Measurements from ENCODE around the gene LYRM2.

The LYRM2 gene

GRCh38 chr6:89638320-89639195 is at the start of gene LYRM2:
Gene LYRM2, minus strand, starts transcription at chr6:89638747. Its CDS starts 31 bp downstream, at chr6:89638716.
- peak; percentile 86 for DNase-seq (ENCODE audit: low read depth)

- DNase-seq (ENCODE audit: low read depth), result no peak
These were observed 49.8 kb upstream of the LYRM2 start for GRCh38 chr6:89688328-89688727.

GRCh38 chr6:89685311-89685710 is 46.8 kb upstream of the LYRM2 start:
- no peak for DNase-seq (ENCODE audit: low read depth)

GRCh38 chr6:89682991-89683390 is 44.4 kb upstream of the LYRM2 start:
- DNase-seq (ENCODE audit: low read depth), result no peak

GRCh38 chr6:89681983-89682564 is 43.5 kb upstream of the LYRM2 start:
- no peak for DNase-seq (ENCODE audit: low read depth)

- no peak for DNase-seq (ENCODE audit: low read depth)
These were observed 42.0 kb upstream of the LYRM2 start for GRCh38 chr6:89680551-89680950.

- no peak for DNase-seq (ENCODE audit: low read depth)
These were observed 41.6 kb upstream of the LYRM2 start for GRCh38 chr6:89680150-89680549.

- DNase-seq (ENCODE audit: low read depth), result no peak
These were observed 40.9 kb upstream of the LYRM2 start for GRCh38 chr6:89679215-89680120.

- no peak for DNase-seq (ENCODE audit: low read depth)
These were observed 40.0 kb upstream of the LYRM2 start for GRCh38 chr6:89678531-89678930.

GRCh38 chr6:89675949-89676748 is 37.6 kb upstream of the LYRM2 start:
- peak; percentile 15 for DNase-seq (ENCODE audit: low read depth)

- no peak for DNase-seq (ENCODE audit: low read depth)
These were observed 32.5 kb upstream of the LYRM2 start for GRCh38 chr6:89670935-89671565.

GRCh38 chr6:89669002-89669401 is 30.5 kb upstream of the LYRM2 start:
- no peak for DNase-seq (ENCODE audit: low read depth)

- peak; percentile 8 for DNase-seq (ENCODE audit: low read depth)
These were observed 29.5 kb upstream of the LYRM2 start for GRCh38 chr6:89667872-89668556.

- DNase-seq (ENCODE audit: low read depth), result no peak
These were observed 24.2 kb upstream of the LYRM2 start for GRCh38 chr6:89662659-89663223.

- DNase-seq (ENCODE audit: low read depth), result no peak
These were observed 23.0 kb upstream of the LYRM2 start for GRCh38 chr6:89661559-89661958.

GRCh38 chr6:89660981-89661380 is 22.4 kb upstream of the LYRM2 start:
- no peak for DNase-seq (ENCODE audit: low read depth)

GRCh38 chr6:89657445-89658158 is 19.1 kb upstream of the LYRM2 start:
- DNase-seq (ENCODE audit: low read depth), result no peak

- DNase-seq (ENCODE audit: low read depth), result no peak
These were observed 16.6 kb upstream of the LYRM2 start for GRCh38 chr6:89655122-89655521.

GRCh38 chr6:89650579-89650978 is 12.0 kb upstream of the LYRM2 start:
- DNase-seq (ENCODE audit: low read depth), result no peak

GRCh38 chr6:89649682-89650081 is 11.1 kb upstream of the LYRM2 start:
- no peak for DNase-seq (ENCODE audit: low read depth)
